B cell (primary cell): ENCODE data around the gene MTCL1. TPM values are rescaled to one million over a fixed set of nuclear protein-coding genes. Genes with fewer than 3 reads are reported as not detected.

Experiments
- ATAC-seq: fragments of 200-7000 bp; cut with Tn5 transposase; one replicate; pipeline ENCODE4 v1.10.0; 2021; ENCODE audit warnings: low read depth, mild to moderate bottlenecking, moderate number of reproducible peaks, moderate library complexity
- CTCF ChIA-PET: fragments of 350-600 bp; sonication (Branson Sonifier 250); formaldehyde crosslinking; loops from one replicate; lab custom pipeline; 2021; ENCODE audit warnings: antibody characterized with exemption, inconsistent platforms; lab: Charles Lee
- POLR2A ChIA-PET: fragments of 350-600 bp; sonication (Branson Sonifier 250); formaldehyde crosslinking; loops from one replicate; lab custom pipeline; 2021; ENCODE audit warnings: antibody characterized with exemption; lab: Charles Lee
- DNase-seq: peaks from one replicate; pipeline ENCODE4 v3.0.0; 2013
- H2AFZ ChIP-seq: 2 replicates; pipeline ENCODE4 v1.6.1; 2012; ENCODE audit warnings: mild to moderate bottlenecking, low read depth, low read length; ENCODE audit not compliant: insufficient read depth, poor library complexity, severe bottlenecking
- H3K27ac ChIP-seq, 2 donors: 1 replicate in 1 of 2; 2 replicates in 1 of 2; pipeline ENCODE4 v1.5.1; 2012 to 2013; ENCODE audit warnings: low read length in 2 of 2, mild to moderate bottlenecking in 2 of 2, moderate library complexity in 1 of 2
- H3K27me3 ChIP-seq, 4 experiments: fragments of 200-600 bp in 1 of 4; sonication (generic) in 1 of 4; replicated peaks in 1 of 4; 1 replicate in 2 of 4; 2 replicates in 2 of 4; pipeline versions ENCODE4 v1.6.1 to v1.7.0; 2013 to 2016; ENCODE audit warnings: low read length in 3 of 4, mild to moderate bottlenecking in 2 of 4, mixed read lengths in 1 of 4, moderate library complexity in 1 of 4; ENCODE audit not compliant: insufficient read depth in 4 of 4, control insufficient read depth in 3 of 4; ENCODE audit errors: control extremely low read depth in 1 of 4
- H3K36me3 ChIP-seq, 2 experiments: replicated peaks in 1 of 2; 1 replicate in 1 of 2; 2 replicates in 1 of 2; pipeline versions ENCODE4 v1.6.1 to v1.7.1; 2013; ENCODE audit warnings: low read length in 1 of 2; ENCODE audit not compliant: insufficient read depth in 2 of 2, control insufficient read depth in 1 of 2; ENCODE audit errors: control extremely low read depth in 1 of 2, extremely low read depth in 1 of 2
- H3K4me1 ChIP-seq, 2 donors: fragments of 200-600 bp in 1 of 2; sonication (generic) in 1 of 2; 1 replicate in 1 of 2; 2 replicates in 1 of 2; pipeline versions ENCODE4 v1.5.1 to v1.6.1; 2013 to 2017; ENCODE audit warnings: low read length in 2 of 2; ENCODE audit not compliant: control insufficient read depth in 2 of 2, insufficient read depth in 2 of 2
- H3K4me2 ChIP-seq: replicated peaks from 2 replicates; pipeline ENCODE3; 2012; ENCODE audit warnings: mild to moderate bottlenecking, low read depth, low read length; ENCODE audit not compliant: poor library complexity, severe bottlenecking
- H3K4me3 ChIP-seq, 5 experiments: fragments of 200-600 bp in 1 of 5; sonication (generic) in 1 of 5; 1 replicate in 3 of 5; 2 replicates in 2 of 5; pipeline versions ENCODE4 v1.5.1 to v1.7.0; 2011 to 2016; ENCODE audit warnings: low read length in 4 of 5, mild to moderate bottlenecking in 4 of 5, low read depth in 2 of 5, control low read depth in 1 of 5, moderate library complexity in 1 of 5; ENCODE audit not compliant: insufficient read depth in 1 of 5; ENCODE audit errors: control extremely low read depth in 1 of 5, extremely low read depth in 1 of 5
- H3K79me2 ChIP-seq: fragments of 200-600 bp; sonication (generic); one replicate; pipeline ENCODE4 v1.6.0; 2016; ENCODE audit warnings: low read length; ENCODE audit not compliant: control insufficient read depth, insufficient read depth
- H3K9ac ChIP-seq: fragments of 200-600 bp; sonication (generic); 2 replicates; pipeline ENCODE4 v1.6.1; 2017; ENCODE audit warnings: mild to moderate bottlenecking, low read length, moderate library complexity
- H3K9me3 ChIP-seq, 3 donors: one replicate each; pipeline versions ENCODE4 v1.6.1 to v1.7.1; 2013; ENCODE audit warnings: low read length in 2 of 3; ENCODE audit not compliant: control insufficient read depth in 2 of 3, insufficient read depth in 1 of 3; ENCODE audit errors: control extremely low read depth in 1 of 3
- H4K20me1 ChIP-seq: 2 replicates; pipeline ENCODE4 v1.6.0; 2012; ENCODE audit warnings: mild to moderate bottlenecking, low read length; ENCODE audit not compliant: insufficient read depth, control insufficient read depth, poor library complexity, severe bottlenecking
- H3K27ac Mint-ChIP-seq: one replicate; pipeline ENCODE4 v1.8.0; 2021; ENCODE audit warnings: mixed read lengths
- H3K27me3 Mint-ChIP-seq: one replicate; pipeline ENCODE4 v1.8.0; 2021; ENCODE audit warnings: mixed read lengths
- H3K4me1 Mint-ChIP-seq: one replicate; pipeline ENCODE4 v1.8.0; 2021; ENCODE audit warnings: mixed read lengths
- H3K4me3 Mint-ChIP-seq: one replicate; pipeline ENCODE4 v1.8.0; 2021; ENCODE audit warnings: mixed read lengths
- H3K9me3 Mint-ChIP-seq: one replicate; pipeline ENCODE4 v1.8.0; 2022; ENCODE audit warnings: mixed read lengths; ENCODE audit not compliant: insufficient read depth
- CTCF ChIP-seq: fragments of 200-600 bp; IDR thresholded peaks from one replicate; pipeline ENCODE4 v1.8.0; 2022; ENCODE audit warnings: antibody characterized with exemption, mild to moderate bottlenecking
- EZH2 ChIP-seq: IDR thresholded peaks from 2 replicates; pipeline ENCODE4 v1.6.1; 2012; ENCODE audit warnings: borderline replicate concordance, low read depth, mild to moderate bottlenecking, moderate library complexity, low read length; ENCODE audit not compliant: insufficient read depth, poor library complexity, severe bottlenecking
- WGBS: methylation state at CpG from one replicate; pipeline ENCODE4 v1.1.5; 2013; ENCODE audit warnings: missing lambda C conversion rate; ENCODE audit not compliant: insufficient coverage; 5-methylcytosine and 5-hydroxymethylcytosine counted together
- intact Hi-C: fragments of 100-400 bp; cut with micrococcal nuclease; formaldehyde crosslinking; loops from one replicate; pipeline ENCODE4 v1.10.0; 2022
- polyA plus RNA-seq: library from polyadenylated mRNA; depleted of rRNA; stranded (reverse); fragments of >200 nt; gene quantifications from 2 replicates; pipeline ENCODE4 v1.2.3, GENCODE V29; 2012
- total RNA-seq, 2 donors: library from RNA; stranded (reverse); fragments of 120-200 nt in 1 of 2; gene quantifications; 1 replicate in 1 of 2; 2 replicates in 1 of 2; pipeline versions ENCODE4 v1.2.3 to v1.2.4, GENCODE V29; 2013 to 2022

MTCL1 gene
- total and polyA plus RNA-seq, 2 donors (not counting 1 experiment from before 2014, with no cell fraction given) = 2.7 to 5.8 TPM

GRCh38 chr18:8721716-8722115 lies 16.4 kb downstream of the MTCL1 start:
- Mint-ChIP-seq H3K4me1 (peaks cover 2% of the 10 kb centered on the region), H3K4me3 (no peak overlapping the region), H3K27me3 (no peaks in the 10 kb centered on the region), H3K9me3 (no peaks in the 10 kb centered on the region), H3K27ac (no peak overlapping the region)
- Histone ChIP-seq H3K9me3 (peaks cover 0 to 4% (median 0%) of the 10 kb centered on the region in 3 donors), H2AFZ (no peak overlapping the region), H3K79me2 (no peaks in the 10 kb centered on the region), H3K4me2 (no peak overlapping the region), H3K27ac (no peak overlapping the region), H3K36me3 (no peaks in the 10 kb centered on the region), H3K27me3 (no peaks in the 10 kb centered on the region), H4K20me1 (no peaks in the 10 kb centered on the region), H3K4me3 (no peak overlapping the region), H3K4me1 (no peaks in the 10 kb centered on the region), H3K9ac (no peak overlapping the region)
- intact Hi-C loops = no loop called here
- no peak for TF ChIP-seq CTCF
- TF ChIP-seq EZH2 = no peak
- ATAC-seq (no peak), DNase-seq (no peak)
- POLR2A ChIA-PET = no interaction called here
- CTCF ChIA-PET = no interaction called here
- WGBS = 100% methylated on average over 3 of the region's 5 CpGs

GRCh38 chr18:8722946-8723820 lies 17.8 kb downstream of the MTCL1 start:
- H3K4me3 Mint-ChIP-seq = no peak overlapping the region
- Histone ChIP-seq H3K9ac (no peak overlapping the region), H4K20me1 (no peaks in the 10 kb centered on the region), H3K36me3 (no peaks in the 10 kb centered on the region), H3K4me3 (no peak overlapping the region), H3K4me2 (no peak overlapping the region), H3K79me2 (no peaks in the 10 kb centered on the region), H3K27me3 (no peaks in the 10 kb centered on the region), H3K27ac (no peak overlapping the region), H3K4me1 (peaks cover 0 to 10% of the 10 kb centered on the region in 2 donors), H2AFZ (no peak overlapping the region), H3K9me3 (peaks cover 0 to 4% (median 0%) of the 10 kb centered on the region in 3 donors)
- TF ChIP-seq EZH2 = no peak
- TF ChIP-seq CTCF = no peak
- ChIA-PET CTCF (no interaction called here), POLR2A (no interaction called here)
- DNase-seq (no peak), ATAC-seq (no peak)
- peaks cover 15% of the 10 kb centered on the region for H3K4me1 Mint-ChIP-seq
- no peaks in the 10 kb centered on the region for H3K27me3 Mint-ChIP-seq
- WGBS = 96% methylated on average over 11 of the region's 13 CpGs
- intact Hi-C loops = no loop called here
- H3K9me3 Mint-ChIP-seq = no peaks in the 10 kb centered on the region
- no peak overlapping the region for H3K27ac Mint-ChIP-seq
